Fibroblast of lung (primary cell): Measurements from ENCODE around the gene ATOH7. TPM values are rescaled to one million over a fixed set of nuclear protein-coding genes. Genes with fewer than 3 reads are reported as not detected.
A peak's percentile ranks its signal among the peaks of the same experiment; 100 is the strongest.

ENCODE experiments used
- DNase-seq, 2 donors: peaks; one replicate each; pipeline versions ENCODE4 v3.0.0 to v3.0.0-alpha.2; 2010; ENCODE audit warnings: low read depth in 2 of 2
- H2AFZ ChIP-seq: 2 replicates; pipeline ENCODE4 v1.5.1; 2012; ENCODE audit warnings: low read length, control low read depth, inconsistent platforms
- H3K27ac ChIP-seq: 2 replicates; pipeline ENCODE4 v1.5.1; 2011; ENCODE audit warnings: low read length, control low read depth; ENCODE audit not compliant: insufficient read depth
- H3K27me3 ChIP-seq: 2 replicates; pipeline ENCODE4 v1.5.1; 2011; ENCODE audit warnings: mild to moderate bottlenecking, low read length; ENCODE audit not compliant: control insufficient read depth, insufficient read depth
- H3K36me3 ChIP-seq: 2 replicates; pipeline ENCODE4 v1.5.1; 2011; ENCODE audit warnings: low read length; ENCODE audit not compliant: control insufficient read depth, insufficient read depth
- H3K4me1 ChIP-seq: 2 replicates; pipeline ENCODE4 v1.5.1; 2011; ENCODE audit warnings: low read length; ENCODE audit not compliant: control insufficient read depth, insufficient read depth; ENCODE audit errors: extremely low read depth
- H3K4me2 ChIP-seq: 2 replicates; pipeline ENCODE4 v1.5.1; 2011; ENCODE audit warnings: low read length, control low read depth; ENCODE audit not compliant: insufficient read depth; ENCODE audit errors: extremely low read depth
- H3K4me3 ChIP-seq, 4 experiments: fragments of 200-600 bp in 1 of 4; sonication (generic) in 1 of 4; replicated peaks in 1 of 4; 2 replicates each; pipeline ENCODE4 v1.5.1; 2011 to 2016; ENCODE audit warnings: low read length in 4 of 4, low read depth in 3 of 4, mild to moderate bottlenecking in 3 of 4, control low read depth in 2 of 4, inconsistent platforms in 1 of 4, mixed read lengths in 1 of 4; ENCODE audit not compliant: insufficient read depth in 1 of 4; ENCODE audit errors: control extremely low read depth in 1 of 4
- H3K79me2 ChIP-seq: 2 replicates; pipeline ENCODE4 v1.5.1; 2012; ENCODE audit warnings: mild to moderate bottlenecking, low read length, inconsistent platforms; ENCODE audit not compliant: control insufficient read depth, insufficient read depth
- H3K9ac ChIP-seq: 2 replicates; pipeline ENCODE4 v1.5.1; 2011; ENCODE audit warnings: mild to moderate bottlenecking, low read length, control low read depth; ENCODE audit not compliant: insufficient read depth
- H3K9me3 ChIP-seq: 2 replicates; pipeline ENCODE4 v1.5.1; 2012; ENCODE audit warnings: low read depth, low read length; ENCODE audit not compliant: control insufficient read depth, insufficient read depth
- H4K20me1 ChIP-seq: 2 replicates; pipeline ENCODE4 v1.5.1; 2011; ENCODE audit warnings: low read length; ENCODE audit not compliant: control insufficient read depth, insufficient read depth; ENCODE audit errors: extremely low read depth
- CTCF ChIP-seq, 2 donors: IDR thresholded peaks in 1 of 2; conservative IDR thresholded peaks in 1 of 2; 1 replicate in 1 of 2; 2 replicates in 1 of 2; pipeline ENCODE4 v1.5.1; 2011 to 2012; ENCODE audit warnings: low read length in 2 of 2, control low read depth in 1 of 2, inconsistent platforms in 1 of 2, low read depth in 1 of 2, mild to moderate bottlenecking in 1 of 2
- EZH2 ChIP-seq: IDR thresholded peaks from 2 replicates; pipeline ENCODE4 v1.5.1; 2012; ENCODE audit warnings: low read length, control low read depth, mild to moderate bottlenecking; ENCODE audit errors: missing control alignments
- polyA plus RNA-seq, 2 donors: library from polyadenylated mRNA; depleted of rRNA in 1 of 2; stranded (reverse) in 1 of 2; unstranded in 1 of 2; fragments of >200 nt; gene quantifications; 2 replicates each; pipeline ENCODE4 v1.2.1, GENCODE V29; 2011 to 2012; ENCODE audit warnings: missing spikeins in 1 of 2
- total RNA-seq: library from RNA; depleted of rRNA; stranded (reverse); fragments of >200 nt; gene quantifications from 2 replicates; pipeline ENCODE4 v1.2.1, GENCODE V29; 2014

ATOH7 gene
- total and polyA plus RNA-seq, 2 donors (not counting 1 experiment from before 2014, with no cell fraction given), result not detected

- no peak overlapping the region for H3K9ac ChIP-seq
- DNase-seq, result peak; percentile 20 to 69
- no peaks in the 10 kb centered on the region for H4K20me1 ChIP-seq
- no peak overlapping the region for H3K4me2 ChIP-seq
- no peak overlapping the region for H3K27ac ChIP-seq
- peak overlapping the region; percentile 61 for H2AFZ ChIP-seq
- no peaks in the 10 kb centered on the region for H3K36me3 ChIP-seq
- TF ChIP-seq CTCF (conservative IDR thresholded peaks at IDR 0.05 in 1 of 2, IDR thresholded peaks at IDR 0.05 in 1 of 2; ENCODE audit: low read depth in 1 of 2, low read length in 2 of 2), result peak; percentile 45 to 59
- no peak for TF ChIP-seq EZH2
- H3K4me3 ChIP-seq, result no peak overlapping the region
- no peaks in the 10 kb centered on the region for H3K4me1 ChIP-seq
- no peaks in the 10 kb centered on the region for H3K79me2 ChIP-seq
- no peaks in the 10 kb centered on the region for H3K9me3 ChIP-seq
- no peaks in the 10 kb centered on the region for H3K27me3 ChIP-seq
These were observed 19.1 kb downstream of the ATOH7 start for GRCh38 chr10:68212721-68213352.

- Histone ChIP-seq H3K79me2 (no peaks in the 10 kb centered on the region), H3K9me3 (no peaks in the 10 kb centered on the region), H2AFZ (no peak overlapping the region), H4K20me1 (no peaks in the 10 kb centered on the region), H3K27ac (no peak overlapping the region), H3K36me3 (no peaks in the 10 kb centered on the region), H3K4me1 (no peaks in the 10 kb centered on the region), H3K4me3 (no peak overlapping the region), H3K4me2 (no peak overlapping the region), H3K27me3 (no peaks in the 10 kb centered on the region), H3K9ac (no peak overlapping the region)
- TF ChIP-seq CTCF (conservative IDR thresholded peaks at IDR 0.05 in 1 of 2, IDR thresholded peaks at IDR 0.05 in 1 of 2; ENCODE audit: low read depth in 1 of 2, low read length in 2 of 2), result no peak
- no peak for TF ChIP-seq EZH2
- no peak for DNase-seq
These were observed 20.2 kb downstream of the ATOH7 start for GRCh38 chr10:68211669-68212068.

- peak; percentile 69 to 81 for DNase-seq
- no peak overlapping the region for H3K9ac ChIP-seq
- no peak overlapping the region for H3K27ac ChIP-seq
- H3K4me2 ChIP-seq, result no peak overlapping the region
- H3K9me3 ChIP-seq, result no peaks in the 10 kb centered on the region
- no peaks in the 10 kb centered on the region for H3K27me3 ChIP-seq
- no peaks in the 10 kb centered on the region for H3K79me2 ChIP-seq
- peak; percentile 74 to 75 for TF ChIP-seq CTCF (conservative IDR thresholded peaks at IDR 0.05 in 1 of 2, IDR thresholded peaks at IDR 0.05 in 1 of 2; ENCODE audit: low read depth in 1 of 2, low read length in 2 of 2)
- no peak for TF ChIP-seq EZH2
- no peaks in the 10 kb centered on the region for H3K36me3 ChIP-seq
- no peak overlapping the region for H3K4me3 ChIP-seq
- H2AFZ ChIP-seq, result peak overlapping the region; percentile 46
- no peaks in the 10 kb centered on the region for H4K20me1 ChIP-seq
- no peaks in the 10 kb centered on the region for H3K4me1 ChIP-seq
These were observed 23.4 kb downstream of the ATOH7 start for GRCh38 chr10:68208424-68209042.
